HL-60/S4 treated with phorbol 12-myristate 13-acetate at 8.2 ng/mL for 4 days and 3 days (cell line): Measurements from ENCODE around the gene PSMD5.

Experiments
- in situ Hi-C: fragments of 300-500 bp; cut with MboI; formaldehyde crosslinking; loops from 2 replicates; pipeline ENCODE4 v1.15.0; 2022; ENCODE audit warnings: low sequenced_read_pairs

The PSMD5 gene

GRCh38 chr9:120855827-120856670, 13.3 kb upstream of the PSMD5 start:
- in situ Hi-C loops = no loop called here

- in situ Hi-C loops = no loop called here
Measured at GRCh38 chr9:120854596-120855327, 12.0 kb upstream of the PSMD5 start.

GRCh38 chr9:120853198-120853597, 10.5 kb upstream of the PSMD5 start:
- in situ Hi-C loops = no loop called here

DNA sequence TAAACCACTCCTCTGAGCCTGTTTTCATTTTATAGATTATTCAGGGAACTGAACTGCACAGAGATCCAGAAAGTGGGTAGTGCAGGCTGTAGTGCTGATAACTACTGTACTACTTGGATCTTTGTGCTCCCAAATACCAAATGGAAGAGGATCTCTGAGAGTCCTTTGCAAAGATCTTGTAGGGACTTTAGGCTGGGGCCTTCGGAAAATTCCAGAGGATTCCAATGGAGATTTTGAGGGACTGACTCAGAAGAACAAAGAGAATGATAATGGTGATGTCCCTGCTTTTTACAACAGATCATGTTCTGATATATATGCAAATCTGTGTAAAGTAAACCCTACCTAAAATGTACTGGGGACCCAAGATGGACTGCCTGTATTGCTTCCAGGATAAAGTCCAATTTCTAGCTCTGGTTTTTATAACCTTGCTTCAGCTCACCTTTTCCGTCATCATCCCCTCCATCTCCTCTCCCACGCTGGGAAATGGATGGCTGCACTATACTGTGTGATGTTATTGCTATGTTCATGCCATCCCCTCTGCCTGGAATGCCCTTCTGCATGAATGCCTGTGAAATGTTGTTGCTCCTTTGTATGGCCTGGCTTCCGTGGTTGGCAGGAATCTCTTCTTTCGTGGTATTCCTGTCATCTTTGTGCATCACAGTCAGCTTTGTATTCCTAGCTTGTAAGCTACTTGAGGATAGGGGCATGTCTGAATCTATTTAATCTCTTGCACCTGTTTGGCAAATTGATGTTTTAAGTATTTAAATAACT, 9.7 kb upstream of the PSMD5 start:
- in situ Hi-C loops = no loop called here

GRCh38 chr9:120851449-120851848, 8.7 kb upstream of the PSMD5 start:
- in situ Hi-C loops = no loop called here

DNA sequence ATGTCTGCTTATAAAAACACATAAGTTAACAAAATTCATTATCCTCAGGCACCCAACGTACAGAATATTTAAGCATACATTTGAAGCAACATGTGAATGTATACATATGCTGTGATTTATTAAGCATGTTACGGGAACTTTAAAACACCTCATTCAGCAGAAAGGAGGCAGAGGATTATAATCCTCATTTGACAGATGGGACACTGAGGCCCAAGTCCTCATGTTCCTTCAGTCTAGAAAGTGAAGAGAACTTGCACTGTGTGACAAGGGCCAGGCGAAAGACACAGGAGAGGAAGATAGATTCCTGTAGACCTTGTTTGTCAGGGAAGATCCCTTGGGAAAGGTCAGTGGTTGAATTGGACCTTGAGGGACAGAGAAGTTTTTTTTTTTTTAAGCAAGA, 7.6 kb upstream of the PSMD5 start:
- in situ Hi-C loops = no loop called here

- in situ Hi-C loops = no loop called here
Measured at GRCh38 chr9:120846906-120847305, 4.2 kb upstream of the PSMD5 start.

- in situ Hi-C loops = no loop called here
Measured at GRCh38 chr9:120846251-120846889, 3.6 kb upstream of the PSMD5 start.

GRCh38 chr9:120845255-120845654, 2.5 kb upstream of the PSMD5 start:
- in situ Hi-C loops = no loop called here

- in situ Hi-C loops = no loop called here
Measured at GRCh38 chr9:120841930-120842684, 615 bp downstream of the PSMD5 start.

DNA sequence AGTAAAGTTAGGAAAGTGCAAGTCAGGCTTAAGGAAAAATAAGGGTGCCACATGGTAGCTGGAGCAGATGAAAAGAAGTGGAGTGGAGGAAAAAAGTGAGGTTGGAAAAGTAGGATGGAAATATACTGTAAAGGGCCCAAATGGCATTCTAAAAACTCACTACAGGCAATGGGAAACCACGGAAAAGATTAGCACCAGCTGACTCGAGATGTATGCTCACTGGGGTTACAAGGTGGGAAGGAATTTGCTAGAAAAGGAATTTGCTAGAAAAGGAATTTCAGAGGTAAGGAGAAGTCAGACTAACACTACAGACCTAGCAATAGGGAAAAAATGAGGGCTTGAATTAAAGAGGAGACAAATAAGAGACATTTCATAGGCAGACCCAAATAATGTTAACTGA, 3.6 kb downstream of the PSMD5 start:
- in situ Hi-C loops = no loop called here

GRCh38 chr9:120837921-120838320, 4.8 kb downstream of the PSMD5 start:
- in situ Hi-C loops = no loop called here

GRCh38 chr9:120833325-120833724, 9.4 kb downstream of the PSMD5 start:
- in situ Hi-C loops = no loop called here

GRCh38 chr9:120832807-120833206, 9.9 kb downstream of the PSMD5 start:
- in situ Hi-C loops = no loop called here

DNA sequence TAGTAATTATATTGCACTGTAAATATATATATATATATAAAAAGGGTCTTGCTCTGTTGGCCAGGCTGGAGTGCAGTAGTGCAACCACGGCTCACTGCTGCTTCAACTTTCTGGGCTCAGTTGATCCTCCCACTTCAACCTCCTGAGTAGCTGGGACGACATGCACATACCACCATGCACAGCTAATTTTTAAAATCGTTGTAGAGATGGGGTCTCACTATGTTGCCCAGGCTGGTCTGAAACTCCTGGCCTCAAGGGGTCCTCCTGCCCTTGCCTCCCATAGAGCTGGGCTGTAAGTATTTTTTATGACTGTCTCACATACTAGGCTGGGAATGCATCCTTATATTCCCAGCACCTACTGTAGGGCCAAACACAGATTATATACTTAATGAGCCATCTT, 11.9 kb downstream of the PSMD5 start:
- in situ Hi-C loops = no loop called here

GRCh38 chr9:120830151-120830550, 12.6 kb downstream of the PSMD5 start:
- in situ Hi-C loops = no loop called here

GRCh38 chr9:120829650-120830049, 13.1 kb downstream of the PSMD5 start:
- in situ Hi-C loops = no loop called here

- in situ Hi-C loops = no loop called here
Measured at GRCh38 chr9:120820095-120820494, 22.6 kb downstream of the PSMD5 start.

- in situ Hi-C loops = no loop called here
Measured at GRCh38 chr9:120818595-120818994, 24.1 kb downstream of the PSMD5 start.

DNA sequence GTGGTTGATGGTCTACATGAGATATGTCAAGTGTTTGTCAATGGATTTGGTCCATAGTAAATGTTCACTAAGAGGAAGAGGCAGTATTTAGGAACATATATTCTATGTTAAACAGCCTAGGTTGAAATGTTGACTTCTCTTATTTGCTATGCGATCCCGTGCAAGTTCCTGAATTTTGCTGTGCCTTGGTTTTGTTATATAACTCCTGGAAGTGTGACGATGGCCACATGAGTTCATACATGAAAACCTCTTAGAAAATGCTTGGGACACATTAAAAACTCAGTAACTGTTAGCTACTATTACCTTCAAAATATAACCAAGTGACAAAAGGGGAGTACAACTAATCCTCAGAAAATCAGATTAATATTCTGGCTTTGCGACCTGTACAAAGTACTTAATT, 27.6 kb downstream of the PSMD5 start:
- in situ Hi-C loops = no loop called here
